GM10266 (cell line): ENCODE results near the gene SYNE2.

ENCODE experiments used
- DNase-seq: peaks from one replicate; pipeline ENCODE4 v3.0.0; 2012; ENCODE audit errors: extremely low spot score
- TF ChIP-seq, protein P1 (sequence below): IDR thresholded peaks from 2 replicates; pipeline ENCODE4 v1.5.1; 2012; ENCODE audit warnings: mild to moderate bottlenecking, low read depth; ENCODE audit not compliant: control insufficient read depth, insufficient read depth; ENCODE audit errors: missing control alignments

SYNE2 gene

GRCh38 chr14:63988579-63988978, 135.8 kb downstream of the SYNE2 start:
- TF ChIP-seq, protein P1, sequence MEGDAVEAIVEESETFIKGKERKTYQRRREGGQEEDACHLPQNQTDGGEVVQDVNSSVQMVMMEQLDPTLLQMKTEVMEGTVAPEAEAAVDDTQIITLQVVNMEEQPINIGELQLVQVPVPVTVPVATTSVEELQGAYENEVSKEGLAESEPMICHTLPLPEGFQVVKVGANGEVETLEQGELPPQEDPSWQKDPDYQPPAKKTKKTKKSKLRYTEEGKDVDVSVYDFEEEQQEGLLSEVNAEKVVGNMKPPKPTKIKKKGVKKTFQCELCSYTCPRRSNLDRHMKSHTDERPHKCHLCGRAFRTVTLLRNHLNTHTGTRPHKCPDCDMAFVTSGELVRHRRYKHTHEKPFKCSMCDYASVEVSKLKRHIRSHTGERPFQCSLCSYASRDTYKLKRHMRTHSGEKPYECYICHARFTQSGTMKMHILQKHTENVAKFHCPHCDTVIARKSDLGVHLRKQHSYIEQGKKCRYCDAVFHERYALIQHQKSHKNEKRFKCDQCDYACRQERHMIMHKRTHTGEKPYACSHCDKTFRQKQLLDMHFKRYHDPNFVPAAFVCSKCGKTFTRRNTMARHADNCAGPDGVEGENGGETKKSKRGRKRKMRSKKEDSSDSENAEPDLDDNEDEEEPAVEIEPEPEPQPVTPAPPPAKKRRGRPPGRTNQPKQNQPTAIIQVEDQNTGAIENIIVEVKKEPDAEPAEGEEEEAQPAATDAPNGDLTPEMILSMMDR, result no peak
- DNase-seq, result no peak

DNA sequence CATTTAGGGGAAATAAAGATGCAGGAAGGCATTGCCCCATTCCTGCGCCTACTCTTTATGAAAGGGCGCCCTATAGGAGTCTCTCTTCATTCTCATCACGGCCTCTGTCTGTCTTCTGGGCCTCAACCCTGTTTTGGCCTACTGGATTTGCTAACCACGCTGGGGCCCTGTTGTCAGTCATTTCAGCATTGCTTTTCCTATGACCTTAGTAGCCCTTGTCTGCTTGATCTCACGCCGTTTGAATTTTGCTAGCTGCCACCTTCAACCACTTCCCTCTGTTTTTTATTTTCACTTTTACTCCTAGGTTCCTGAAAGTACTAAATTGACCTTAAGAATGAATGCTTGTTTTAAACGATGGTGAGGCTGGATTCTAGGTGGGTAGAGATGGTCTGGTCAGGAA, 139.0 kb downstream of the SYNE2 start:
- TF ChIP-seq, protein P1, result no peak
- DNase-seq, result peak; percentile 10

- no peak for DNase-seq
- TF ChIP-seq, protein P1, result no peak
Observed at GRCh38 chr14:63992858-63993257, 140.1 kb downstream of the SYNE2 start.

GRCh38 chr14:63993992-63994391, 141.2 kb downstream of the SYNE2 start:
- TF ChIP-seq, protein P1, result peak; percentile 22
- DNase-seq, result no peak

DNA sequence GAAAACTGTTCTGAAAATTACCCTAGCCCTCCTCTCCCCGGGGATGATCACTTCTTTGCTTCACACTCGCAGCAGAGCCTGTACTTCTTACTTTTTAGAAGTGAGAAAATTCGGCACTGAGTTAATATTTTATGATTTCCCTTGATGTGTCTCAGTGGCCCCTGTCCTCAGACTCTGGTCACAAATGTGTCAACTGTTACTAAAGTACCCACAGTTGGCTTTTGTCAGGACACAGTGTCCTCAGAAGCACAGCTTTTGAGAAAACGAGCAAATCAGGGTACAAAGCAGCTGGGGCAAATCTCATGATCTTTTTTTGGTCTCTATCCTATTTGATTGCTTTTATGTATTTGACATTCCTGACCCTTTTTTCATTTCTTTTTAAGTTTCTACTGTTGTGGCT, 142.5 kb downstream of the SYNE2 start:
- DNase-seq, result no peak
- TF ChIP-seq, protein P1, result no peak

GRCh38 chr14:63996016-63996415, 143.2 kb downstream of the SYNE2 start:
- DNase-seq, result no peak
- TF ChIP-seq, protein P1, result no peak

DNA sequence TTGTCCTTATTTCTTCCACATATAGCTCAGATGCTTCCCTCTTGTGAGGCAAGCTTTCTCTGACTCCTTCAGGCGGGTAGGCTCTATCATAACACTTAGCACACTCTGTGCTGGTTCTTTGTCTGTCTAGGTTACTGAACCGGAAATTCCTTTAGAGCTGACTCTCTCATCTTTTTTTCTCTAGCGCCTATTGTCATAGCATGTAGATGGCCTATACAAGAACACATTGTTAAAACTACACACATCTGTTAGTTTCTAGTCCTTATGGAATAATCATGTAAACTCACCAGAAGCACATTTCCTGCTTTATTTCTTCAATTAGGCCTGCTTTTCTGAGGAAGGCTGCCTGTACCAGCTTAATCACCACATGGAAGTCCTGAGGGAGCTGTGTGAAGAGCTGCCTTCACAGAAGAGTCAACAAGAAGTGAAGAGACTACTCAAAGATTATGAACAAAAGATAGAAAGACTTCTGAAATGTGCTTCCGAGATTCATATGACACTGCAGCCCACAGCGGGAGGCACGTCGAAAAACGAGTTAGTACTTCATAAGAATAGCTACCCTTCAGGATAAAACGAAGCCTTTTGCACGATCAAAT, 143.9 kb downstream of the SYNE2 start:
- DNase-seq, result no peak
- TF ChIP-seq, protein P1, result no peak
